H9 (cell line): ENCODE results near the gene IL12RB2. TPM values are rescaled to one million over a fixed set of nuclear protein-coding genes. Genes with fewer than 3 reads are reported as not detected.

Source experiments
- DNase-seq: peaks from one replicate; pipeline ENCODE4 v3.0.0-alpha.2; 2017
- H2AFZ ChIP-seq: one replicate; pipeline ENCODE4 v1.6.1; 2013; ENCODE audit warnings: mild to moderate bottlenecking, low read length, control low read depth, moderate library complexity
- H2AK5ac ChIP-seq: 2 replicates; pipeline ENCODE4 v1.6.1; 2013; ENCODE audit warnings: low read length, control low read depth, mixed read lengths; ENCODE audit not compliant: insufficient read length
- H2BK120ac ChIP-seq: one replicate; pipeline ENCODE4 v1.6.1; 2013; ENCODE audit warnings: low read depth, mild to moderate bottlenecking, low read length, control low read depth, inconsistent platforms; ENCODE audit not compliant: poor library complexity, severe bottlenecking
- H2BK12ac ChIP-seq: 2 replicates; pipeline ENCODE4 v1.6.1; 2013; ENCODE audit warnings: low read length, control low read depth, mixed read lengths, low read depth; ENCODE audit not compliant: insufficient read length
- H2BK15ac ChIP-seq: 2 replicates; pipeline ENCODE4 v1.6.1; 2013; ENCODE audit warnings: low read depth, low read length, control low read depth
- H2BK20ac ChIP-seq: one replicate; pipeline ENCODE4 v1.6.1; 2013; ENCODE audit warnings: low read depth, mild to moderate bottlenecking, low read length, control low read depth, inconsistent platforms; ENCODE audit not compliant: poor library complexity, severe bottlenecking
- H2BK5ac ChIP-seq: 2 replicates; pipeline ENCODE4 v1.6.1; 2013; ENCODE audit warnings: low read length, control low read depth, mixed read lengths; ENCODE audit not compliant: insufficient read length
- H3K14ac ChIP-seq: 2 replicates; pipeline ENCODE4 v1.6.1; 2013; ENCODE audit warnings: low read length, control low read depth; ENCODE audit not compliant: insufficient read depth
- H3K18ac ChIP-seq: 2 replicates; pipeline ENCODE4 v1.6.1; 2013; ENCODE audit warnings: low read depth, mild to moderate bottlenecking, mixed read lengths, low read length, control low read depth; ENCODE audit not compliant: insufficient read length
- H3K23ac ChIP-seq: 2 replicates; pipeline ENCODE4 v1.6.1; 2013; ENCODE audit warnings: low read length, control low read depth, mixed read lengths, low read depth; ENCODE audit not compliant: insufficient read length
- H3K23me2 ChIP-seq: 2 replicates; pipeline ENCODE4 v1.6.1; 2013; ENCODE audit warnings: low read depth, mild to moderate bottlenecking, mixed read lengths, low read length, control low read depth; ENCODE audit not compliant: insufficient read length, poor library complexity, severe bottlenecking
- H3K27ac ChIP-seq: 2 replicates; pipeline ENCODE4 v1.5.1; 2013; ENCODE audit warnings: low read length, control low read depth, mixed read lengths, low read depth; ENCODE audit not compliant: insufficient read length
- H3K27me3 ChIP-seq: 2 replicates; pipeline ENCODE4 v1.6.1; 2013; ENCODE audit warnings: low read length, control low read depth, inconsistent platforms; ENCODE audit not compliant: insufficient read depth
- H3K4ac ChIP-seq: 2 replicates; pipeline ENCODE4 v1.6.1; 2013; ENCODE audit warnings: low read depth, mild to moderate bottlenecking, control low read depth, inconsistent platforms, low read length, moderate library complexity
- H3K4me1 ChIP-seq: 2 replicates; pipeline ENCODE4 v1.6.1; 2013; ENCODE audit warnings: low read length, control low read depth, inconsistent platforms; ENCODE audit not compliant: insufficient read depth
- H3K4me2 ChIP-seq: 2 replicates; pipeline ENCODE4 v1.6.1; 2013; ENCODE audit warnings: low read length, control low read depth, mixed read lengths; ENCODE audit not compliant: insufficient read length, insufficient read depth
- H3K56ac ChIP-seq: 2 replicates; pipeline ENCODE4 v1.6.1; 2013; ENCODE audit warnings: low read depth, mild to moderate bottlenecking, mixed read lengths, low read length, control low read depth; ENCODE audit not compliant: insufficient read length
- H3K79me1 ChIP-seq: 2 replicates; pipeline ENCODE4 v1.6.1; 2013; ENCODE audit warnings: low read depth, mild to moderate bottlenecking, moderate library complexity, low read length, control low read depth, inconsistent platforms; ENCODE audit not compliant: insufficient read depth, poor library complexity, severe bottlenecking
- H3K79me2 ChIP-seq: 2 replicates; pipeline ENCODE4 v1.6.1; 2013; ENCODE audit warnings: low read length, control low read depth, inconsistent platforms; ENCODE audit not compliant: insufficient read depth
- H3K9ac ChIP-seq: 2 replicates; pipeline ENCODE4 v1.6.1; 2013; ENCODE audit warnings: low read length, control low read depth, mixed read lengths; ENCODE audit not compliant: insufficient read length; ENCODE audit errors: extremely low read depth
- H3K9me3 ChIP-seq: one replicate; pipeline ENCODE4 v1.6.1; 2013; ENCODE audit warnings: low read depth, low read length, inconsistent platforms; ENCODE audit not compliant: control insufficient read depth
- H3T11ph ChIP-seq: one replicate; pipeline ENCODE4 v1.6.1; 2013; ENCODE audit warnings: mild to moderate bottlenecking, low read length, control low read depth, inconsistent platforms
- H4K20me1 ChIP-seq: one replicate; pipeline ENCODE4 v1.6.1; 2013; ENCODE audit not compliant: control insufficient read depth, insufficient read length, insufficient read depth
- H4K5ac ChIP-seq: 2 replicates; pipeline ENCODE4 v1.6.1; 2013; ENCODE audit warnings: low read depth, mild to moderate bottlenecking, mixed read lengths, low read length, control low read depth; ENCODE audit not compliant: insufficient read length
- H4K8ac ChIP-seq: replicated peaks from 2 replicates; pipeline ENCODE4 v1.6.1; 2013; ENCODE audit warnings: low read length, control low read depth, mixed read lengths, low read depth; ENCODE audit not compliant: insufficient read length
- H4K91ac ChIP-seq: 2 replicates; pipeline ENCODE4 v1.6.1; 2013; ENCODE audit warnings: low read depth, mild to moderate bottlenecking, moderate library complexity, mixed read lengths, low read length, control low read depth; ENCODE audit not compliant: insufficient read length
- H3K27ac Mint-ChIP-seq, 3 experiments: 2 replicates in 2 of 3; 3 replicates in 1 of 3; pipeline ENCODE4 v1.8.0; 2020 to 2021; ENCODE audit warnings: mixed read lengths in 3 of 3, mild to moderate bottlenecking in 1 of 3, moderate library complexity in 1 of 3
- H3K27me3 Mint-ChIP-seq: 2 replicates; pipeline ENCODE4 v1.8.0; 2021; ENCODE audit warnings: low read depth, mild to moderate bottlenecking, moderate library complexity, mixed read lengths
- H3K36me3 Mint-ChIP-seq, 3 experiments: 2 replicates in 2 of 3; 3 replicates in 1 of 3; pipeline ENCODE4 v1.8.0; 2020 to 2021; ENCODE audit warnings: low read depth in 3 of 3, mixed read lengths in 3 of 3; ENCODE audit not compliant: insufficient read depth in 1 of 3
- H3K4me1 Mint-ChIP-seq, 2 experiments: 2 replicates each; pipeline ENCODE4 v1.8.0; 2020; ENCODE audit warnings: mixed read lengths in 2 of 2
- H3K4me3 Mint-ChIP-seq, 2 experiments: 2 replicates in 1 of 2; 3 replicates in 1 of 2; pipeline ENCODE4 v1.8.0; 2020 to 2021; ENCODE audit warnings: mild to moderate bottlenecking in 2 of 2, mixed read lengths in 2 of 2, moderate library complexity in 1 of 2
- H3K9me3 Mint-ChIP-seq, 2 experiments: 2 replicates in 1 of 2; 3 replicates in 1 of 2; pipeline ENCODE4 v1.8.0; 2020; ENCODE audit warnings: mild to moderate bottlenecking in 2 of 2, mixed read lengths in 2 of 2, moderate library complexity in 1 of 2
- WGBS: extraction: QIAGEN DNeasy Blood & Tissue Kit; methylation state at CpG from one replicate; pipeline ENCODE4 v1.1.7; 2013; ENCODE audit warnings: missing lambda C conversion rate, low lambda C conversion rate, mixed read lengths; ENCODE audit not compliant: insufficient read length; ENCODE audit errors: extremely low coverage; 5-methylcytosine and 5-hydroxymethylcytosine counted together
- total RNA-seq: library from RNA; stranded (reverse); gene quantifications from 2 replicates; pipeline ENCODE4 v1.2.1, GENCODE V29; 2021
- TF ChIP-seq, protein P1 (sequence below): fragments of 200-600 bp; sonication (generic); conservative IDR thresholded peaks from 3 replicates; pipeline ENCODE4 v1.8.0; 2021; ENCODE audit warnings: antibody characterized with exemption, mild to moderate bottlenecking

The IL12RB2 gene
- total RNA-seq, 1 experiment from 2014 or later: 0.77 TPM

DNA sequence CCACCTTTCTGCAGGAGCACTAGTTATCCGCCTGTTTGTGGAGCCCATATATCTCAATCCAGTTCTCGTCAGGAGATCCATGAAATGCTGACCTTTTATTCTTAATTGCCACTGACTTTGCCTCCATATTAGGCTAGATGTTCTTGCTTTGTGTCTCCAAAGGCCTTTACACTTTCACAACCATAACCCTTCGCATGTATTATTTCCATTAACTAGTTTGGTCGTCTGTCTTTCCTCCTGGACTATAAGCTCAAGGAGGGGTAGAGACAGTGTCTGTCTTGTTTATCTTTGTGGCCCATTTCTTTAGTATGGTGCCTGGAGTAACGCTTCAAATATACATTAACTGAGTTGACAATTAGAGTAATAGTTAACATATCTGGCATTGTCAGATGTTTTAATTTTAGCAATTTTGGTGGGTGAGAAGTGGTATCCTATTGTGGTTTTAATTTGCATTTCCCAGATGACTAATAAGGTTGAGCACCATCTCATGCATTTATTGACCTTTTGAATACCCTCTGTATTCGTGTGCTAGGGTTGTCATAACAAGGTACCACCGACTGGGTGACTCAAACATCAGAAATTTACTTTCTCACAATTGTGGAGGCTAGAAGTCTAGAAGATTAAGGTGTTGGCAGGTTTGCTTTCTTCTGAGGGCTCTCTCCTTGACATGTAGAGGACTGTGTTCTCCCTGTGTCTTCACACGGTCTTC lies 21.7 kb upstream of the IL12RB2 start:
- TF ChIP-seq, protein P1, sequence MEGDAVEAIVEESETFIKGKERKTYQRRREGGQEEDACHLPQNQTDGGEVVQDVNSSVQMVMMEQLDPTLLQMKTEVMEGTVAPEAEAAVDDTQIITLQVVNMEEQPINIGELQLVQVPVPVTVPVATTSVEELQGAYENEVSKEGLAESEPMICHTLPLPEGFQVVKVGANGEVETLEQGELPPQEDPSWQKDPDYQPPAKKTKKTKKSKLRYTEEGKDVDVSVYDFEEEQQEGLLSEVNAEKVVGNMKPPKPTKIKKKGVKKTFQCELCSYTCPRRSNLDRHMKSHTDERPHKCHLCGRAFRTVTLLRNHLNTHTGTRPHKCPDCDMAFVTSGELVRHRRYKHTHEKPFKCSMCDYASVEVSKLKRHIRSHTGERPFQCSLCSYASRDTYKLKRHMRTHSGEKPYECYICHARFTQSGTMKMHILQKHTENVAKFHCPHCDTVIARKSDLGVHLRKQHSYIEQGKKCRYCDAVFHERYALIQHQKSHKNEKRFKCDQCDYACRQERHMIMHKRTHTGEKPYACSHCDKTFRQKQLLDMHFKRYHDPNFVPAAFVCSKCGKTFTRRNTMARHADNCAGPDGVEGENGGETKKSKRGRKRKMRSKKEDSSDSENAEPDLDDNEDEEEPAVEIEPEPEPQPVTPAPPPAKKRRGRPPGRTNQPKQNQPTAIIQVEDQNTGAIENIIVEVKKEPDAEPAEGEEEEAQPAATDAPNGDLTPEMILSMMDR: no peak
- no peak overlapping the region for H2AFZ ChIP-seq
- H2BK120ac ChIP-seq: no peak overlapping the region
- H3K4me2 ChIP-seq: no peak overlapping the region
- no peak overlapping the region for H3K27ac Mint-ChIP-seq
- H3K27ac ChIP-seq: no peak overlapping the region
- peaks cover 5% of the 10 kb centered on the region for H3K27me3 Mint-ChIP-seq
- no peak for DNase-seq
- no peak overlapping the region for H4K5ac ChIP-seq
- no peaks in the 10 kb centered on the region for H3K79me1 ChIP-seq
- no peaks in the 10 kb centered on the region for H3K4me1 ChIP-seq
- no peak overlapping the region for H2BK20ac ChIP-seq
- H3T11ph ChIP-seq: no peak overlapping the region
- H2BK12ac ChIP-seq: no peak overlapping the region
- H3K27me3 ChIP-seq: no peaks in the 10 kb centered on the region
- peaks cover 4% of the 10 kb centered on the region in 2 experiments; a peak in 2 of 5 replicates for H3K9me3 Mint-ChIP-seq
- H2BK5ac ChIP-seq: no peak overlapping the region
- H3K9ac ChIP-seq: no peak overlapping the region
- H3K36me3 Mint-ChIP-seq: peaks cover 0 to 4% (median 0%) of the 10 kb centered on the region in 3 experiments; a peak in 1 of 7 replicates
- H4K91ac ChIP-seq: no peak overlapping the region
- H3K14ac ChIP-seq: no peak overlapping the region
- H3K4me3 Mint-ChIP-seq: no peak overlapping the region
- no peak overlapping the region for H3K23ac ChIP-seq
- peaks cover 0 to 2% of the 10 kb centered on the region in 2 experiments; a peak in 1 of 4 replicates for H3K4me1 Mint-ChIP-seq
- no peak overlapping the region for H3K18ac ChIP-seq
- WGBS: no CpG with 5 or more reads among the region's 8 CpGs
- H2AK5ac ChIP-seq: no peak overlapping the region
- H3K9me3 ChIP-seq: no peaks in the 10 kb centered on the region
- no peak overlapping the region for H3K4ac ChIP-seq
- no peak overlapping the region for H2BK15ac ChIP-seq
- no peak overlapping the region for H3K56ac ChIP-seq
- H4K8ac ChIP-seq: no peak overlapping the region
- H3K23me2 ChIP-seq: no peaks in the 10 kb centered on the region
- H4K20me1 ChIP-seq: no peaks in the 10 kb centered on the region
- no peaks in the 10 kb centered on the region for H3K79me2 ChIP-seq
